GM19438 (cell line): ENCODE data around the gene CATSPERD.
"Not testable (repeated sequence)": the region's sequence is repeated elsewhere in the genome, so short reads cannot be mapped to it uniquely, and the experiment has no call there.

Source experiments
- ATAC-seq: cut with Tn5 transposase; IDR thresholded peaks from one replicate; pipeline ENCODE4 v1.9.1; 2021; ENCODE audit warnings: low read depth; ENCODE audit not compliant: unreplicated experiment

Gene CATSPERD

GRCh38 chr19:5697890-5698634 lies 22.4 kb upstream of the CATSPERD start:
- ATAC-seq: no peak

- ATAC-seq: no peak
These were observed 21.6 kb upstream of the CATSPERD start for GRCh38 chr19:5698635-5699422.

GRCh38 chr19:5700455-5701092 lies 19.9 kb upstream of the CATSPERD start:
- ATAC-seq: no peak

GRCh38 chr19:5702053-5702410 lies 18.4 kb upstream of the CATSPERD start:
- not testable (repeated sequence) for ATAC-seq

- no peak for ATAC-seq
These were observed 16.3 kb upstream of the CATSPERD start for GRCh38 chr19:5703819-5704818.

- ATAC-seq: no peak
These were observed 14.9 kb upstream of the CATSPERD start for GRCh38 chr19:5705552-5705951.

- ATAC-seq: no peak
These were observed 13.4 kb upstream of the CATSPERD start for GRCh38 chr19:5706876-5707573.

- ATAC-seq: no peak
These were observed 12.6 kb upstream of the CATSPERD start for GRCh38 chr19:5707576-5708575.

GRCh38 chr19:5711025-5711424 lies 9.4 kb upstream of the CATSPERD start:
- no peak for ATAC-seq

GRCh38 chr19:5711713-5712161 lies 8.7 kb upstream of the CATSPERD start:
- no peak for ATAC-seq

GRCh38 chr19:5713228-5713627 lies 7.2 kb upstream of the CATSPERD start:
- no peak for ATAC-seq

GRCh38 chr19:5714816-5715215 lies 5.6 kb upstream of the CATSPERD start:
- no peak for ATAC-seq

GRCh38 chr19:5717215-5717935 lies 3.1 kb upstream of the CATSPERD start:
- no peak for ATAC-seq

GRCh38 chr19:5718037-5718578 lies 2.3 kb upstream of the CATSPERD start:
- no peak for ATAC-seq

GRCh38 chr19:5718579-5719273 lies 1.7 kb upstream of the CATSPERD start:
- no peak for ATAC-seq

GRCh38 chr19:5719274-5719960 lies 1.0 kb upstream of the CATSPERD start:
- peak; percentile 1 for ATAC-seq
